Neuronal stem cell (in vitro differentiated cells): ENCODE data around the gene TOX2.
A peak's percentile ranks its signal among the peaks of the same experiment; 100 is the strongest.

Source experiments
- DNase-seq: peaks from one replicate; pipeline ENCODE4 v3.0.0-alpha.2; 2013; ENCODE audit warnings: low spot score
- H2AFZ ChIP-seq: one replicate; pipeline ENCODE4 v1.6.1; 2013; ENCODE audit warnings: mild to moderate bottlenecking, low read length, inconsistent platforms
- H2AK5ac ChIP-seq: 2 replicates; pipeline ENCODE4 v1.6.1; 2013; ENCODE audit warnings: low read depth, mild to moderate bottlenecking, inconsistent platforms, low read length, moderate library complexity, mixed read lengths
- H2BK120ac ChIP-seq: 2 replicates; pipeline ENCODE4 v1.6.1; 2013; ENCODE audit warnings: low read depth, mild to moderate bottlenecking, inconsistent platforms, low read length, moderate library complexity, mixed read lengths
- H2BK12ac ChIP-seq: one replicate; pipeline ENCODE4 v1.6.1; 2013; ENCODE audit warnings: low read length, inconsistent platforms
- H2BK15ac ChIP-seq: 2 replicates; pipeline ENCODE4 v1.6.1; 2013; ENCODE audit warnings: mild to moderate bottlenecking, low read length, inconsistent platforms, mixed read lengths
- H2BK5ac ChIP-seq: one replicate; pipeline ENCODE4 v1.6.1; 2013; ENCODE audit warnings: inconsistent platforms, mild to moderate bottlenecking, low read length, moderate library complexity
- H3K14ac ChIP-seq: one replicate; pipeline ENCODE4 v1.6.1; 2013; ENCODE audit warnings: low read length, inconsistent platforms
- H3K18ac ChIP-seq: 2 replicates; pipeline ENCODE4 v1.6.1; 2013; ENCODE audit warnings: low read length, inconsistent platforms
- H3K23ac ChIP-seq: 2 replicates; pipeline ENCODE4 v1.6.1; 2013; ENCODE audit warnings: low read depth, mild to moderate bottlenecking, mixed read lengths, low read length, inconsistent platforms; ENCODE audit not compliant: poor library complexity
- H3K27ac ChIP-seq: replicated peaks from 3 replicates; pipeline ENCODE4 v1.5.1; 2013; ENCODE audit warnings: low read length, inconsistent platforms
- H3K27me3 ChIP-seq, 3 experiments: 2 replicates each; pipeline ENCODE4 v1.6.1; 2013; ENCODE audit warnings: low read length in 3 of 3, mild to moderate bottlenecking in 2 of 3, inconsistent platforms in 1 of 3, low read depth in 1 of 3, mixed read lengths in 1 of 3, moderate library complexity in 1 of 3; ENCODE audit not compliant: control insufficient read depth in 3 of 3, insufficient read depth in 3 of 3
- H3K36me3 ChIP-seq, 2 donors: replicated peaks in 1 of 2; 2 replicates each; pipeline ENCODE4 v1.6.1; 2013; ENCODE audit warnings: low read length in 2 of 2; ENCODE audit not compliant: control insufficient read depth in 2 of 2, insufficient read depth in 2 of 2
- H3K4ac ChIP-seq: 2 replicates; pipeline ENCODE4 v1.6.1; 2013; ENCODE audit warnings: inconsistent platforms, mild to moderate bottlenecking, low read length, moderate library complexity
- H3K4me1 ChIP-seq, 2 donors: 1 replicate in 1 of 2; 2 replicates in 1 of 2; pipeline ENCODE4 v1.6.1; 2013; ENCODE audit warnings: low read length in 2 of 2, low read depth in 1 of 2; ENCODE audit not compliant: control insufficient read depth in 2 of 2, insufficient read depth in 1 of 2
- H3K4me2 ChIP-seq: one replicate; pipeline ENCODE4 v1.6.1; 2013; ENCODE audit warnings: mild to moderate bottlenecking, low read length, inconsistent platforms; ENCODE audit not compliant: insufficient read depth, poor library complexity, severe bottlenecking
- H3K4me3 ChIP-seq, 2 donors: 2 replicates each; pipeline ENCODE4 v1.5.1; 2013; ENCODE audit warnings: low read length in 2 of 2, mild to moderate bottlenecking in 2 of 2, inconsistent platforms in 1 of 2, moderate library complexity in 1 of 2
- H3K79me1 ChIP-seq: one replicate; pipeline ENCODE4 v1.6.1; 2013; ENCODE audit warnings: low read depth, mild to moderate bottlenecking, inconsistent platforms, low read length, moderate library complexity
- H3K9ac ChIP-seq: one replicate; pipeline ENCODE4 v1.6.1; 2013; ENCODE audit warnings: mild to moderate bottlenecking, low read depth, low read length, inconsistent platforms; ENCODE audit not compliant: poor library complexity
- H3K9me3 ChIP-seq, 2 donors: replicated peaks in 1 of 2; 2 replicates each; pipeline versions ENCODE3 to v1.6.1; 2013; ENCODE audit warnings: low read length in 2 of 2, mild to moderate bottlenecking in 2 of 2, inconsistent platforms in 1 of 2, low read depth in 1 of 2, mixed read lengths in 1 of 2, moderate library complexity in 1 of 2; ENCODE audit not compliant: control insufficient read depth in 2 of 2, insufficient read depth in 1 of 2
- H4K8ac ChIP-seq: one replicate; pipeline ENCODE4 v1.6.1; 2013; ENCODE audit warnings: low read depth, mild to moderate bottlenecking, inconsistent platforms, low read length, moderate library complexity
- H4K91ac ChIP-seq: one replicate; pipeline ENCODE4 v1.6.1; 2013; ENCODE audit warnings: low read length, low read depth, mild to moderate bottlenecking, inconsistent platforms; ENCODE audit not compliant: poor library complexity
- WGBS, 2 donors: extraction: QIAGEN DNeasy Blood & Tissue Kit; methylation state at CpG; one replicate each; pipeline ENCODE4 v1.1.7; 2013; ENCODE audit warnings: missing lambda C conversion rate in 2 of 2, mixed read lengths in 1 of 2; ENCODE audit not compliant: insufficient read length in 2 of 2, insufficient replicate concordance in 1 of 2; ENCODE audit errors: extremely low coverage in 2 of 2; 5-methylcytosine and 5-hydroxymethylcytosine counted together

Gene TOX2

DNA sequence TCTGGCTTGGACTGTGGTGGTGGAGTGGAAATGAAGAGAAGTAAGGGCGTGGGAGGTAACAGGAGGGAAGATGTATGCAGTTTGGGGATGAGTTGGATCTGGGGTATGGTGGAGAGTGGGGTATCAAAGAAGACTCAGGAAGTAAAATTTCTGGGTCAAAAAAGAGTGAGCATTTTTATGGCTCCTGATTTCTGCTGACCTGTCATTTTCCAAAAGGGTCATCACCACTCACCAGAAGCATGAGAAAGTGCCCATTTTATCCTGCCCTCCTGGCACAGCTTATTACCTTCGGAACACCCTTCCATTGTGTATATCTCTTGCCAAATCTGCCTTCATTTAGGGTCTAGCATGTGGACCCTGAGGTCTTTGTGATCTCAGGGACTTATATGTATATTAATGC is 17.3 kb downstream of the TOX2 start:
- H3K9me3 ChIP-seq = no peaks in the 10 kb centered on the region
- DNase-seq = no peak
- peaks cover 0 to 2% of the 10 kb centered on the region in 2 donors for H3K4me1 ChIP-seq
- H2BK12ac ChIP-seq = no peak overlapping the region
- H2BK120ac ChIP-seq = no peak overlapping the region
- H2AFZ ChIP-seq = no peak overlapping the region
- no peak overlapping the region for H3K4me2 ChIP-seq
- no peak overlapping the region for H4K8ac ChIP-seq
- H2BK5ac ChIP-seq = no peak overlapping the region
- no peak overlapping the region for H3K18ac ChIP-seq
- peaks cover 0 to 16% (median 0%) of the 10 kb centered on the region in 3 experiments for H3K27me3 ChIP-seq
- H3K23ac ChIP-seq = no peak overlapping the region
- H4K91ac ChIP-seq = no peak overlapping the region
- H2BK15ac ChIP-seq = no peak overlapping the region
- H3K4me3 ChIP-seq = no peak overlapping the region
- H2AK5ac ChIP-seq = no peak overlapping the region
- 100% methylated on average over 1 of the region's 2 CpGs; no CpG with 5 or more reads in 1 of the 2 donors for WGBS, 2 donors
- H3K27ac ChIP-seq = no peak overlapping the region
- no peak overlapping the region for H3K9ac ChIP-seq
- no peak overlapping the region for H3K4ac ChIP-seq
- no peak overlapping the region for H3K14ac ChIP-seq
- no peaks in the 10 kb centered on the region for H3K36me3 ChIP-seq
- peaks cover 2% of the 10 kb centered on the region for H3K79me1 ChIP-seq

DNA sequence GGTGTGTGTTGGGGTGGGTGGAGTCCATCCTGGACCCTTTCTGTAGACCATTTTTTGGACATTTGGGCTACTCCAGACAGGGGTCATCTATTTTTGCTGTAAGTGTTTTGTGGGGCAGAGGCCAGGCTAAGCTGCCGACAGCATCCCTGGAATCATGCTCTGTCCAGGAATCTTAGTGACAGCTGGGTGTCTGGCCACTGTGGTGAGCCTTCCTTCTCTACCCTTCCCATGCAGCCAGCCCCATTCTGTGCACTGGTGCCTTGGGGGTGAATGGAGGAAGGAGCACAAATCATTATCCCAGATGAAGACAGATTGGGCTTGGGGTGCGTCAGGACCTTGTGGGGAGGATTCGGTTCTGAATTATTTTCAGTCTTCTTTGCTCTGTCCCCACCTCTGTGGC is 20.2 kb downstream of the TOX2 start:
- H3K9ac ChIP-seq = no peak overlapping the region
- no peak overlapping the region for H3K18ac ChIP-seq
- peak overlapping the region; percentile 9 for H3K14ac ChIP-seq
- H3K4me3 ChIP-seq = no peak overlapping the region
- no peak overlapping the region for H2BK5ac ChIP-seq
- H3K27ac ChIP-seq = no peak overlapping the region
- no peak overlapping the region for H2BK12ac ChIP-seq
- no peak overlapping the region for H3K4ac ChIP-seq
- no peak overlapping the region for H2BK120ac ChIP-seq
- DNase-seq = no peak
- no peaks in the 10 kb centered on the region for H3K4me1 ChIP-seq
- H3K79me1 ChIP-seq = peaks cover 2% of the 10 kb centered on the region
- no peak overlapping the region for H2AFZ ChIP-seq
- no peak overlapping the region for H4K91ac ChIP-seq
- H2BK15ac ChIP-seq = no peak overlapping the region
- no peaks in the 10 kb centered on the region for H3K36me3 ChIP-seq
- H4K8ac ChIP-seq = no peak overlapping the region
- no peak overlapping the region for H3K23ac ChIP-seq
- no CpG with 5 or more reads among the region's 3 CpGs for WGBS, 2 donors
- H3K4me2 ChIP-seq = no peak overlapping the region
- no peak overlapping the region for H2AK5ac ChIP-seq
- H3K9me3 ChIP-seq = no peaks in the 10 kb centered on the region
- H3K27me3 ChIP-seq = peaks cover 0 to 6% (median 0%) of the 10 kb centered on the region in 3 experiments

DNA sequence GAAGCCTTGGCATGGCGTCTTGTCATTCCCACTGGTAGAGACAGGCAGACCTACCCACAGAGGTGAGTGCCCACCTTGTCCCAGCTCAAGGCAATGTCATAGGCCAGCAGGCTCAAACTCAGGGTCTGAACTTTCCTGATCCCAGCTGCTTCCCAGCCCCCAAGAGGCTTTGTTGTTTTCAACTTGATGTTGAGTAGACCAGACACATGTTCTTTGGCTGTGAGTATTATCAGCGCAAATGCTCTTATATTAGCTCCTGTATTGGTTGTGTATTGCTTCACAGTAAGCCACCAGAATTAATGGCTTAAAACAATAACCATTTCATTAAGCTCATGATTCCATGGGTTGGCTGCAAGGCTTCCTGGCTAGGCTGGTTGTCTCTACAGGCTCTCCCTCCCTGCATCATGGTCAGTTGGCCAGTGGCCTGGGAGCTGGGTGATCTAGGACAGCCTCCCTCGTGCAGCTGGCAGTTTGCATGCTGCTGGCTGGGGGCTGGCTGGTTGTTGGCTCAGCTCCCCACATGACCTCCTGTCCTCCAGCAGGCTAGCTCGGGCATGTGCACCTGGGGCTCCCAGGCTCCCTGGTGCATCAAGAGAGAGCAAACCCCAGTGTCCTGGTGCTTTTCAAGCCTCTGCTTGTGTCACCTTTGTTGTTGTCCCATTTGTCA is 21.6 kb downstream of the TOX2 start:
- no peak overlapping the region for H4K91ac ChIP-seq
- no peak overlapping the region for H3K4ac ChIP-seq
- H3K14ac ChIP-seq = peak overlapping the region; percentile 14
- no peak overlapping the region for H2BK120ac ChIP-seq
- H3K4me1 ChIP-seq = no peaks in the 10 kb centered on the region
- peaks cover 2% of the 10 kb centered on the region for H3K79me1 ChIP-seq
- H3K9ac ChIP-seq = no peak overlapping the region
- H2BK15ac ChIP-seq = no peak overlapping the region
- no peaks in the 10 kb centered on the region for H3K36me3 ChIP-seq
- H3K27ac ChIP-seq = no peak overlapping the region
- H3K4me2 ChIP-seq = no peak overlapping the region
- H3K23ac ChIP-seq = no peak overlapping the region
- no peak overlapping the region for H2AK5ac ChIP-seq
- H3K9me3 ChIP-seq = no peaks in the 10 kb centered on the region
- peak overlapping the region; percentile 15 for H3K18ac ChIP-seq
- no peak for DNase-seq
- H3K27me3 ChIP-seq = peaks cover 0 to 5% (median 0%) of the 10 kb centered on the region in 3 experiments
- no peak overlapping the region for H4K8ac ChIP-seq
- H2AFZ ChIP-seq = no peak overlapping the region
- H3K4me3 ChIP-seq = no peak overlapping the region
- no peak overlapping the region for H2BK5ac ChIP-seq
- WGBS, 2 donors = no CpG with 5 or more reads among the region's 4 CpGs
- no peak overlapping the region for H2BK12ac ChIP-seq

DNA sequence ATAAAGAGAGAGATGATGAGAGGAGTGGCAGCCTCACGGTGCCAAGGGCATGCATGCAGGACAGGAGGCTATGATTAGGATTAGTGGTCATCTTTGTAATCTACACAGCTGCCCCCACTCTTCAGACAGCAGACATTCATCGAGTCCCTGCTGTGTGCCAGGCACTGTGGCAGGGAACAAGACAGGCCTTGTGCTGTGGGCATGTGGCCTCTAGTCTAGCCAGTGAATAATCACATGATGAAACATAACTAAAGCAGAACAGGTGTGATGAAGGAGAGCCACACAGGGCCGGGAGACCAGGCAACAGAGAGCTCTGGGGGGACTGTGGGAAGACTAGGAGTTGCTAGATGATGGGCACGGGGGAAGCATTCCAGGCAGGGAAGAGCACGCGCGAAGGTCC is 22.2 kb downstream of the TOX2 start:
- Histone ChIP-seq H2BK5ac (no peak overlapping the region), H2AK5ac (no peak overlapping the region), H2BK12ac (no peak overlapping the region), H2AFZ (no peak overlapping the region), H3K4me1 (no peaks in the 10 kb centered on the region), H4K8ac (no peak overlapping the region), H3K27me3 (peaks cover 0 to 5% (median 0%) of the 10 kb centered on the region in 3 experiments), H3K9me3 (no peaks in the 10 kb centered on the region), H4K91ac (no peak overlapping the region), H3K4me3 (no peak overlapping the region), H3K4ac (no peak overlapping the region), H2BK120ac (no peak overlapping the region), H3K27ac (no peak overlapping the region), H3K4me2 (no peak overlapping the region), H3K14ac (no peak overlapping the region), H3K18ac (no peak overlapping the region), H3K23ac (no peak overlapping the region), H2BK15ac (no peak overlapping the region), H3K9ac (no peak overlapping the region), H3K36me3 (no peaks in the 10 kb centered on the region), H3K79me1 (peaks cover 2% of the 10 kb centered on the region)
- no CpG with 5 or more reads among the region's 7 CpGs for WGBS, 2 donors
- DNase-seq = no peak
